T-cell (primary cell): Measurements from ENCODE around the gene MYO18B. TPM values are rescaled to one million over a fixed set of nuclear protein-coding genes. Genes with fewer than 3 reads are reported as not detected.

Experiments used
- ATAC-seq, 4 experiments: fragments of 200-7000 bp in 3 of 4; fragments of 150-1000 bp in 1 of 4; cut with Tn5 transposase; replicated peaks in 1 of 4; 1 replicate in 3 of 4; 2 replicates in 1 of 4; pipeline ENCODE4 v1.10.0; 2021; ENCODE audit warnings: moderate library complexity in 3 of 4, mild to moderate bottlenecking in 2 of 4, moderate number of reproducible peaks in 1 of 4
- CTCF ChIA-PET, 2 donors: fragments of 300-600 bp; sonication (Branson Sonifier 250); formaldehyde crosslinking; loops; one replicate each; lab custom pipeline; 2022; ENCODE audit warnings: antibody characterized with exemption in 2 of 2; lab: Charles Lee
- POLR2A ChIA-PET, 2 donors: fragments of 300-600 bp; sonication (Branson Sonifier 250); formaldehyde crosslinking; loops; one replicate each; lab custom pipeline; 2022; ENCODE audit warnings: antibody characterized with exemption in 2 of 2; lab: Charles Lee
- DNase-seq, 35 experiments: peaks; one replicate each; pipeline versions ENCODE4 v3.0.0 to v3.0.0-alpha.2; 2013 to 2023
- H3K27ac ChIP-seq: one replicate; pipeline ENCODE4 v1.5.1; 2013; ENCODE audit warnings: low read length
- H3K27me3 ChIP-seq, 2 experiments: replicated peaks in 1 of 2; 1 replicate in 1 of 2; 2 replicates in 1 of 2; pipeline versions ENCODE4 v1.6.1 to v1.7.0; 2013; ENCODE audit warnings: low read length in 1 of 2, mixed read lengths in 1 of 2; ENCODE audit not compliant: control insufficient read depth in 2 of 2, insufficient read depth in 2 of 2; ENCODE audit errors: extremely low read depth in 1 of 2
- H3K36me3 ChIP-seq, 2 donors: 1 replicate in 1 of 2; 2 replicates in 1 of 2; pipeline versions ENCODE4 v1.6.1 to v1.7.0; 2013; ENCODE audit warnings: low read length in 1 of 2; ENCODE audit not compliant: control insufficient read depth in 2 of 2, insufficient read depth in 1 of 2; ENCODE audit errors: extremely low read depth in 1 of 2
- H3K4me1 ChIP-seq, 2 experiments: 1 replicate in 1 of 2; 2 replicates in 1 of 2; pipeline versions ENCODE4 v1.6.1 to v1.7.0; 2013; ENCODE audit warnings: low read length in 2 of 2, mixed read lengths in 1 of 2; ENCODE audit not compliant: insufficient read depth in 2 of 2, control insufficient read depth in 1 of 2; ENCODE audit errors: extremely low read depth in 1 of 2
- H3K4me3 ChIP-seq, 2 donors: 1 replicate in 1 of 2; 2 replicates in 1 of 2; pipeline versions ENCODE4 v1.5.1 to v1.7.0; 2013; ENCODE audit warnings: mild to moderate bottlenecking in 2 of 2, low read length in 1 of 2, moderate library complexity in 1 of 2; ENCODE audit not compliant: control insufficient read depth in 1 of 2; ENCODE audit errors: extremely low read depth in 1 of 2
- H3K9me3 ChIP-seq: 2 replicates; pipeline ENCODE4 v1.7.0; 2013
- H3K27ac Mint-ChIP-seq, 2 donors: one replicate each; pipeline ENCODE4 v1.8.0; 2020 to 2021; ENCODE audit warnings: mild to moderate bottlenecking in 2 of 2, mixed read lengths in 2 of 2
- H3K27me3 Mint-ChIP-seq, 2 donors: one replicate each; pipeline ENCODE4 v1.8.0; 2021 to 2022; ENCODE audit warnings: mixed read lengths in 2 of 2
- H3K36me3 Mint-ChIP-seq: one replicate; pipeline ENCODE4 v1.8.0; 2021; ENCODE audit warnings: mixed read lengths
- H3K4me1 Mint-ChIP-seq, 3 donors: one replicate each; pipeline ENCODE4 v1.8.0; 2020 to 2022; ENCODE audit warnings: mixed read lengths in 3 of 3, mild to moderate bottlenecking in 1 of 3
- H3K4me3 Mint-ChIP-seq, 3 donors: one replicate each; pipeline ENCODE4 v1.8.0; 2020 to 2022; ENCODE audit warnings: mild to moderate bottlenecking in 3 of 3, mixed read lengths in 3 of 3, moderate library complexity in 3 of 3
- H3K9me3 Mint-ChIP-seq, 3 donors: one replicate each; pipeline ENCODE4 v1.8.0; 2020 to 2022; ENCODE audit warnings: mixed read lengths in 3 of 3
- WGBS: methylation state at CpG from one replicate; pipeline ENCODE4 v1.1.5; 2013; ENCODE audit warnings: missing lambda C conversion rate; ENCODE audit not compliant: insufficient coverage; 5-methylcytosine and 5-hydroxymethylcytosine counted together
- total RNA-seq, 35 experiments: library from RNA in 6 of 35; stranded (reverse) in 6 of 35; fragments of 120-200 nt in 1 of 35; gene quantifications; one replicate each; pipeline versions ENCODE4 v1.2.1 to v1.2.4 and lab custom pipeline; 2013 to 2026

The MYO18B gene
- total RNA-seq, 5 donors from 2014 or later (not counting 1 experiment from before 2014, with no cell fraction given), result 0.18 to 0.70 (median 0.26) TPM; not detected in 1

DNA sequence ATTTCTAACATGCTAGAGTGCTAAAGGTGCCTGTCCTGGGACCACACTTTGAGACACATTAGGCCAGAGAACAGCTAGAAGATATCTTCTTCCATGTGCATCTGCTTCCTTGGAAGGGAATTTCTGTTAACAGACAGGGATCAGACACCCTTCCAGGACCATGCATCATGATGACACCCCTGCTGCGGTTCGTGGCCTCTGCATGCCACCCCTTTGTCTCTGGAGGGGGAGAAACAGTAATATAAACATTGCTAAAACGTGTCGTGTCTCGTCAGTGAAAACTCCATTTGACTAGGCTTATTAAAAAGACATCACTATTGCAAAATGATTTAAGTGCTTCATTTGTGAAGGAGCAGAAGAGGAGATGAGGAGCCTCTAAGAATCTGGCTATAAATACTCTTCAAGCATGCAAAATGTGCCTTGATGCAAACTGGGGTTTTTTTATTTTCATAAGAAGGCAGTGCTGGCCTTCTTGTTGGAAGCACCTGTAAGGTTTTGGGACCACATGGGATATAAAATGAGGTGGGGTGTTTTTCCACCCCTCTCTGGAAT, 141.6 kb downstream of the MYO18B start:
- POLR2A ChIA-PET, result no interaction called here
- no peak overlapping the region for H3K4me3 Mint-ChIP-seq
- Histone ChIP-seq H3K27ac (no peak overlapping the region), H3K4me1 (no peaks in the 10 kb centered on the region), H3K9me3 (no peaks in the 10 kb centered on the region), H3K27me3 (no peaks in the 10 kb centered on the region), H3K4me3 (no peak overlapping the region), H3K36me3 (no peaks in the 10 kb centered on the region)
- no CpG with 5 or more reads among the region's 5 CpGs for WGBS
- peaks cover 4 to 22% of the 10 kb centered on the region in 2 donors for H3K27me3 Mint-ChIP-seq
- ATAC-seq, result no peak
- CTCF ChIA-PET, result no interaction called here
- no peaks in the 10 kb centered on the region for H3K4me1 Mint-ChIP-seq
- DNase-seq, result no peak
- no peaks in the 10 kb centered on the region for H3K36me3 Mint-ChIP-seq
- H3K9me3 Mint-ChIP-seq, result no peaks in the 10 kb centered on the region
- H3K27ac Mint-ChIP-seq, result no peak overlapping the region

DNA sequence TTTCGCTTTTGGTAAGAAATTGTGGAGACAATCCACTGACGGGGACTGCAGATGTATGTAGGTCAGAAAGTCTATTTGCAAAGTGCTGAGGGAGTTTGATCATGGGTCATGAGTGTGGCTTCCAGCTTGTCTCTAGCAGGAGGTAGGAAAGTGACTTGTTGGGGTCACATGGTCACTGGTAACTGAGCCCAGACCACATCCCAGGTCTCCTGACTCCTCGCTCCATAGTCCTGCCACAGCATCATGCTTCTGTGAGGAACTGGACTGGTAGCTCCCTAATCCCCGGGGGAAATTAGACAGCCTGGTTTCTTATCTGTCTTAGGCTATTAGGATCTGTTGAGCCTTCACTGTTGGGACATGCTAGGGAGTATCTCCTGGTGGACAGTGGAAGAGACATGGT, 142.1 kb downstream of the MYO18B start:
- ChIA-PET CTCF (no interaction called here), POLR2A (interaction anchor here in 1 of 2 donors (0.5 kb wide), 1 partner anchor 432 kb away, joined by 7 read pairs; no protein-coding TSS in a partner anchor)
- H3K9me3 ChIP-seq, result no peaks in the 10 kb centered on the region
- ATAC-seq (peak in 1 of 4 experiments; percentile 11), DNase-seq (no peak)
- WGBS, result 90% methylated on average over 3 of the region's 4 CpGs
- no peaks in the 10 kb centered on the region for H3K4me1 ChIP-seq
- peaks cover 6 to 22% of the 10 kb centered on the region in 2 donors for H3K27me3 Mint-ChIP-seq
- no peaks in the 10 kb centered on the region for H3K36me3 Mint-ChIP-seq
- H3K4me3 Mint-ChIP-seq, result no peak overlapping the region
- no peaks in the 10 kb centered on the region for H3K27me3 ChIP-seq
- H3K9me3 Mint-ChIP-seq, result no peaks in the 10 kb centered on the region
- H3K27ac Mint-ChIP-seq, result no peak overlapping the region
- no peaks in the 10 kb centered on the region for H3K36me3 ChIP-seq
- no peaks in the 10 kb centered on the region for H3K4me1 Mint-ChIP-seq
- H3K4me3 ChIP-seq, result no peak overlapping the region
- H3K27ac ChIP-seq, result no peak overlapping the region

DNA sequence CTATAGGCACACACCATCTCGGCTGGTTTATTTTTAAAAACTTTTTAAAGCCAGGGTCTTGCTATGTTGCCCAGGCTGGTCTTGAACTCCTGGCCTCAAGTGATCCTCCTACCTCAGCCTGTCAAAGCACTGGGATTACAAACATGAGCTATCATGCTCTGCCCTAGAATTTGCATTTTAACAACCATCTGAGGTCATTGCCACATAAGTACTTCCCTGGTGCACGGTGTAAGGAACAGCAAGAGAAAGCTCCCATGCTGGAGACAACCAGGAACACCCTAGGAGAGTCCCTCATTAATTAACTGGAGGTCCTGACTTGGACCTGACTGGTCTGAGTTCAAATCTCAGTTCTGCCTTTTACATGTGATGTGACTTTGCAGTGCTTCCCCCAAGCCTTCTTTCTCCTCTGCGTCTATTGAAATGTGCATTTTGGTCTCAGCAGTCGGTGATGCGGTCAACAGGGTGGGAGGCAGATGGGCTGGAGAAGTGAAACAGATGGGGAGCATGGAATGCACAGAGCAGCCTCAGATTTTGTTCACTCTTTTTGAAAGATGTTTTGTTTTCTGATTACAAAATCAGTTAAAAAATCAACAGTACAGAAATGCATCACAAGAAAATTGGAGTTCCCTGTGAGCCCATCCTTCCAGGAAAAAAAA, 146.5 kb downstream of the MYO18B start:
- Histone ChIP-seq H3K27ac (no peak overlapping the region), H3K36me3 (no peaks in the 10 kb centered on the region), H3K27me3 (peaks cover 0 to 6% of the 10 kb centered on the region in 2 experiments), H3K4me3 (no peak overlapping the region), H3K9me3 (no peaks in the 10 kb centered on the region), H3K4me1 (no peaks in the 10 kb centered on the region)
- no peaks in the 10 kb centered on the region for H3K36me3 Mint-ChIP-seq
- H3K9me3 Mint-ChIP-seq, result no peaks in the 10 kb centered on the region
- CTCF ChIA-PET, result no interaction called here
- peaks cover 12 to 23% of the 10 kb centered on the region in 2 donors for H3K27me3 Mint-ChIP-seq
- no peak overlapping the region for H3K27ac Mint-ChIP-seq
- ATAC-seq (no peak), DNase-seq (no peak)
- POLR2A ChIA-PET, result no interaction called here
- no peaks in the 10 kb centered on the region for H3K4me1 Mint-ChIP-seq
- 64% methylated on average over 2 of the region's 5 CpGs for WGBS
- no peak overlapping the region for H3K4me3 Mint-ChIP-seq

DNA sequence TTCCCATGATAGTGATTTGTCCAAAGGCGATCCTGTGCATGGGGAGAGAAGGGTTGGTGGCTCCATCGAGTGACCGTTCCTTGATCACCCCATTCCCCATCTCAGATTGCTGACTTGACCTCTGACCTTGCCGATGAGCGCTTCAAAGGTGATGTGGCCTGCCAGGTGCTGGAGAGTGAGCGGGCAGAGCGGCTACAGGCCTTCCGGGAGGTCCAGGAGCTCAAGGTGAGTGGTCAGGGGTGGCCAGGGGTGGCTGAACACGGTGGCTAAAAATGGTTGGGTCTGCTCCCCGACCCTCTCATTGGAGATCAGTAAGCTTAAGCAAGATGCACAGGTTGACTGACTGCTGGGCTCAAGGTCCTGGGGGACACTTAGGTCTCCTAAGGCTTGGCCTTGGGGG, 148.7 kb downstream of the MYO18B start:
- Mint-ChIP-seq H3K27ac (no peak overlapping the region), H3K4me3 (no peak overlapping the region), H3K9me3 (no peaks in the 10 kb centered on the region), H3K27me3 (peaks cover 17 to 25% of the 10 kb centered on the region in 2 donors), H3K4me1 (no peaks in the 10 kb centered on the region), H3K36me3 (no peaks in the 10 kb centered on the region)
- DNase-seq (no peak), ATAC-seq (no peak)
- H3K36me3 ChIP-seq, result no peaks in the 10 kb centered on the region
- no peaks in the 10 kb centered on the region for H3K4me1 ChIP-seq
- peaks cover 0 to 9% of the 10 kb centered on the region in 2 experiments for H3K27me3 ChIP-seq
- POLR2A ChIA-PET, result no interaction called here
- H3K27ac ChIP-seq, result no peak overlapping the region
- H3K4me3 ChIP-seq, result no peak overlapping the region
- CTCF ChIA-PET, result no interaction called here
- no peaks in the 10 kb centered on the region for H3K9me3 ChIP-seq
- WGBS, result 63% methylated on average over 5 of the region's 10 CpGs

DNA sequence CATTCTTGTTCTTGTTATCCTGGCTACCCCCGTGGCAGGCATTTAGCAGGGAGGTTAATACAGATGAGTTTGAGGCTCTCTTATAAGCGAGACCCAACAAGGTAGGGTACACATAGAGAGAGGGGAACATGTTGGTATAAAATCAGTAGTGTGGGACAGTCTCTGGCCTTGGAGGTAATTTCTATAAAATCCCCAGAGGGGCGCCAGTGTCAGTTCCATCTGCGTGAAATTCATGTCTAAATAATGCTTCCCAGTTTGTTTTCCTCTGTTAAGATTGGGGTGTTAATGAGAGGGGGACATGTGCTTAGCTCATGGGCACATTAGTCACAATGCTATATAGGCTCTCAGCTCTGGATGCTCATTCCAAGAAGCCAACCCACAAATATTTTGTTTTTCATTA, 150.7 kb downstream of the MYO18B start:
- Histone ChIP-seq H3K4me1 (no peaks in the 10 kb centered on the region), H3K36me3 (no peaks in the 10 kb centered on the region), H3K27ac (no peak overlapping the region), H3K27me3 (peaks cover 0 to 9% of the 10 kb centered on the region in 2 experiments), H3K9me3 (no peaks in the 10 kb centered on the region), H3K4me3 (no peak overlapping the region)
- no peak for DNase-seq
- Mint-ChIP-seq H3K36me3 (no peaks in the 10 kb centered on the region), H3K27ac (no peak overlapping the region), H3K4me3 (no peak overlapping the region), H3K9me3 (no peaks in the 10 kb centered on the region), H3K4me1 (no peaks in the 10 kb centered on the region), H3K27me3 (peaks cover 17% of the 10 kb centered on the region in 2 donors)
- ChIA-PET CTCF (interaction anchor here (0.5 kb wide), 2 partner anchors 42 to 46 kb away, joined by 3 read pairs; no protein-coding TSS in a partner anchor), POLR2A (no interaction called here)
- no peak for ATAC-seq
- WGBS, result 41% methylated on average over 2 of the region's 4 CpGs

DNA sequence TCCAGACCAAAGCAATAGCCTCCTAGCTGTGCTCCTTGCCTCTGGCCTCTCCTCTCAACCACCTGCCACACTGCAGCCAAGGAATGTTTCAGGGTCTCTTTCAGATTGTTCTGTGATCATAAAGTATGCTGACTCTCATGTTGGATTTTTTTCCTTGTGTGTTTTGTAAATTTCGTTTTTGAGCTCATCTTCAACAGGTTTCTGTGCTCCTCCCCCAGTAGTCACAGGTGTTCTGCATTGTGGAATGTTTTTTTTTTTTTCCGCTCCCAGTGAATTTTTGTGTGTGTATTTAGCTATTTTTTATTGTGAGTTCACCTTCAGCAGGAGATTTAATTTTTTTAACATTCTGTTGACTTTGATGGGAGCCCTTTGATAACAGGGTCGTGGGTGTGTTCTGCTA, 153.7 kb downstream of the MYO18B start:
- peaks cover 0 to 7% of the 10 kb centered on the region in 2 experiments for H3K27me3 ChIP-seq
- no peak for ATAC-seq
- CTCF ChIA-PET, result no interaction called here
- H3K9me3 ChIP-seq, result no peaks in the 10 kb centered on the region
- WGBS, result no CpG with 5 or more reads among the region's 3 CpGs
- Mint-ChIP-seq H3K4me3 (no peak overlapping the region), H3K36me3 (no peaks in the 10 kb centered on the region), H3K27me3 (peaks cover 12 to 14% of the 10 kb centered on the region in 2 donors), H3K27ac (no peak overlapping the region), H3K9me3 (no peaks in the 10 kb centered on the region), H3K4me1 (no peaks in the 10 kb centered on the region)
- H3K4me1 ChIP-seq, result no peaks in the 10 kb centered on the region
- POLR2A ChIA-PET, result interaction anchor here in 1 of 2 donors (0.6 kb wide), 1 partner anchor 46 kb away, joined by 7 read pairs; no protein-coding TSS in a partner anchor
- no peak for DNase-seq
- no peak overlapping the region for H3K27ac ChIP-seq
- H3K4me3 ChIP-seq, result no peak overlapping the region
- no peaks in the 10 kb centered on the region for H3K36me3 ChIP-seq
